ENCODE measurements around the gene MT1H.

The MT1H gene

GRCh38 chr16:56662357-56663354 lies 7.0 kb upstream of the MT1H start:
- TF ChIP-seq, protein P1, sequence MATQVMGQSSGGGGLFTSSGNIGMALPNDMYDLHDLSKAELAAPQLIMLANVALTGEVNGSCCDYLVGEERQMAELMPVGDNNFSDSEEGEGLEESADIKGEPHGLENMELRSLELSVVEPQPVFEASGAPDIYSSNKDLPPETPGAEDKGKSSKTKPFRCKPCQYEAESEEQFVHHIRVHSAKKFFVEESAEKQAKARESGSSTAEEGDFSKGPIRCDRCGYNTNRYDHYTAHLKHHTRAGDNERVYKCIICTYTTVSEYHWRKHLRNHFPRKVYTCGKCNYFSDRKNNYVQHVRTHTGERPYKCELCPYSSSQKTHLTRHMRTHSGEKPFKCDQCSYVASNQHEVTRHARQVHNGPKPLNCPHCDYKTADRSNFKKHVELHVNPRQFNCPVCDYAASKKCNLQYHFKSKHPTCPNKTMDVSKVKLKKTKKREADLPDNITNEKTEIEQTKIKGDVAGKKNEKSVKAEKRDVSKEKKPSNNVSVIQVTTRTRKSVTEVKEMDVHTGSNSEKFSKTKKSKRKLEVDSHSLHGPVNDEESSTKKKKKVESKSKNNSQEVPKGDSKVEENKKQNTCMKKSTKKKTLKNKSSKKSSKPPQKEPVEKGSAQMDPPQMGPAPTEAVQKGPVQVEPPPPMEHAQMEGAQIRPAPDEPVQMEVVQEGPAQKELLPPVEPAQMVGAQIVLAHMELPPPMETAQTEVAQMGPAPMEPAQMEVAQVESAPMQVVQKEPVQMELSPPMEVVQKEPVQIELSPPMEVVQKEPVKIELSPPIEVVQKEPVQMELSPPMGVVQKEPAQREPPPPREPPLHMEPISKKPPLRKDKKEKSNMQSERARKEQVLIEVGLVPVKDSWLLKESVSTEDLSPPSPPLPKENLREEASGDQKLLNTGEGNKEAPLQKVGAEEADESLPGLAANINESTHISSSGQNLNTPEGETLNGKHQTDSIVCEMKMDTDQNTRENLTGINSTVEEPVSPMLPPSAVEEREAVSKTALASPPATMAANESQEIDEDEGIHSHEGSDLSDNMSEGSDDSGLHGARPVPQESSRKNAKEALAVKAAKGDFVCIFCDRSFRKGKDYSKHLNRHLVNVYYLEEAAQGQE (IDR thresholded peaks at IDR 0.05; ENCODE audit: insufficient read depth in 1 of 2, low read depth in 2 of 2, low read length in 2 of 2) = no peak
- TF ChIP-seq TAF1 (IDR thresholded peaks at IDR 0.05; ENCODE audit: borderline replicate concordance, insufficient read depth, low read length) (no peak), SIN3A (IDR thresholded peaks at IDR 0.05; ENCODE audit: borderline replicate concordance, insufficient read depth, low read length) (no peak), FOXP2 (optimal IDR thresholded peaks at IDR 0.05; ENCODE audit: borderline replicate concordance, extremely low read depth, extremely low read length, insufficient read depth) (no peak), POLR2AphosphoS5 (IDR thresholded peaks at IDR 0.05; ENCODE audit: low read depth, low read length) (no peak)

GRCh38 chr16:56664506-56664905 lies 5.1 kb upstream of the MT1H start:
- no peak for TF ChIP-seq SIN3A (IDR thresholded peaks at IDR 0.05; ENCODE audit: borderline replicate concordance, insufficient read depth, low read length)
- no peak for TF ChIP-seq TAF1 (IDR thresholded peaks at IDR 0.05; ENCODE audit: borderline replicate concordance, insufficient read depth, low read length)
- TF ChIP-seq POLR2AphosphoS5 (IDR thresholded peaks at IDR 0.05; ENCODE audit: low read depth, low read length) = no peak
- TF ChIP-seq, protein P1 (IDR thresholded peaks at IDR 0.05; ENCODE audit: insufficient read depth in 1 of 2, low read depth in 2 of 2, low read length in 2 of 2) = no peak
- TF ChIP-seq FOXP2 (optimal IDR thresholded peaks at IDR 0.05; ENCODE audit: borderline replicate concordance, extremely low read depth, extremely low read length, insufficient read depth) = no peak

GRCh38 chr16:56667581-56668571 lies 1.7 kb upstream of the MT1H start, which contains the start of gene MT1G:
TSS of gene MT1G (minus strand) at chr16:56668065. CDS start at chr16:56667993, 72 bp downstream.
- TF ChIP-seq FOXP2 (optimal IDR thresholded peaks at IDR 0.05; ENCODE audit: borderline replicate concordance, extremely low read depth, extremely low read length, insufficient read depth) (no peak), POLR2AphosphoS5 (IDR thresholded peaks at IDR 0.05; ENCODE audit: low read depth, low read length) (no peak)
- TF ChIP-seq, protein P1 (IDR thresholded peaks at IDR 0.05; ENCODE audit: insufficient read depth in 1 of 2, low read depth in 2 of 2, low read length in 2 of 2) = no peak

DNA sequence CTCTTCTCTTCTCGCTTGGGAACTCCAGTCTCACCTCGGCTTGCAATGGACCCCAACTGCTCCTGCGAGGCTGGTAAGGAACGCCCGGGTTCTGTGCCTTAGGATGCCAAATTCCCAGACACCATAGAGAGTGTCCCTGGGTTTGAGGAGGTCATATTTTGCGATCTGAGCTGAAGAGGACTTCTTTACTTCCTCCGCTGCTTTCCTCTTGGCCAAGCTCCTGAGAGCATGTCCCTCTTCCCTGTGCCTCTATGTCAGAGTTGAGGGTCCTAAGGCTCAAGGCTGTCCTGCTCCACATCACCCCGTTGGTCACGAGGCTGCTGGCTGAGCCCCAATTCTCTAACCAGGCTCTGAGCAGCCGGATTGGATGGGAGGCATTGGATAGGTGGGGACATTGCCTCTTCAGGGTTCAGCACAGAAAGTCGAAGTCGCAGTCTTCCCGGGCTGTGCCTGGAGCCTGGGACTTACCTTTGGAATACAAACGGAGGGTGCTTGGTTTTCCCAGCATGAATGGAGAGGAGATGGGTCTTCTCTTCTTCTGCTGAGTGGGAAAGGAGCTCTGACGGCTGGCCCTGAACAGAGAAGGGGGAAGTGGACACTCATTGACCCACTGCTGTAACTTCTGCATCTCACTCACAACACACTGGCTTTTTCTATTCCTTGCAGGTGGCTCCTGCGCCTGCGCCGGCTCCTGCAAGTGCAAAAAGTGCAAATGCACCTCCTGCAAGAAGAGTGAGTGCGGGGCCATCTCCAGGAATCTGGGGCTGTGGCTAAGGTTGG lies 416 bp downstream of the MT1H start:
- TF ChIP-seq, protein P1 (IDR thresholded peaks at IDR 0.05; ENCODE audit: insufficient read depth in 1 of 2, low read depth in 2 of 2, low read length in 2 of 2) = no peak
- TF ChIP-seq FOXP2 (optimal IDR thresholded peaks at IDR 0.05; ENCODE audit: borderline replicate concordance, extremely low read depth, extremely low read length, insufficient read depth) = no peak
- TF ChIP-seq POLR2AphosphoS5 (IDR thresholded peaks at IDR 0.05; ENCODE audit: low read depth, low read length) = no peak
- TF ChIP-seq TAF1 (IDR thresholded peaks at IDR 0.05; ENCODE audit: borderline replicate concordance, insufficient read depth, low read length) = no peak
- TF ChIP-seq SIN3A (IDR thresholded peaks at IDR 0.05; ENCODE audit: borderline replicate concordance, insufficient read depth, low read length) = no peak

Data from PFSK-1 (cell line).